CD4-positive, alpha-beta T cell treated with Interleukin-4 for 1 hour (primary cell): ENCODE results near the gene CTF1.

ENCODE experiments used
- DNase-seq, 2 donors: peaks; one replicate each; pipeline ENCODE4 v3.0.0-alpha.2; 2020 to 2022

Gene CTF1

GRCh38 chr16:30910427-30911029 lies 14.1 kb downstream of the CTF1 start:
- no peak for DNase-seq

- DNase-seq, result no peak
Observed at GRCh38 chr16:30912794-30913412, 16.5 kb downstream of the CTF1 start.

- no peak for DNase-seq
Observed at GRCh38 chr16:30914830-30915229, 18.4 kb downstream of the CTF1 start.

GRCh38 chr16:30918614-30919013 lies 22.2 kb downstream of the CTF1 start:
- no peak for DNase-seq

GRCh38 chr16:30920891-30921290 lies 24.5 kb downstream of the CTF1 start:
- DNase-seq, result no peak

GRCh38 chr16:30921459-30921747 lies 25.0 kb downstream of the CTF1 start:
- DNase-seq, result no peak

- DNase-seq, result peak; percentile 87 to 90
Observed at GRCh38 chr16:30921748-30922419, 25.5 kb downstream of the CTF1 start.

GRCh38 chr16:30922420-30922959 lies 26.1 kb downstream of the CTF1 start:
- DNase-seq, result peak; percentile 100

GRCh38 chr16:30922960-30923535 lies 26.6 kb downstream of the CTF1 start:
- DNase-seq, result peak; percentile 98

- no peak for DNase-seq
Observed at GRCh38 chr16:30923554-30924075, 27.2 kb downstream of the CTF1 start, which contains the start of gene FBXL19. TSS of gene FBXL19 (plus strand) at chr16:30923572. CDS start at chr16:30925755, 2,183 bp downstream.

GRCh38 chr16:30924076-30924912 lies 27.9 kb downstream of the CTF1 start:
- DNase-seq, result no peak

- no peak for DNase-seq
Observed at GRCh38 chr16:30924913-30925631, 28.7 kb downstream of the CTF1 start.

GRCh38 chr16:30925632-30925987 lies 29.2 kb downstream of the CTF1 start:
- DNase-seq, result no peak

GRCh38 chr16:30925995-30926811 lies 29.8 kb downstream of the CTF1 start:
- DNase-seq, result no peak

GRCh38 chr16:30926937-30927788 lies 30.7 kb downstream of the CTF1 start:
- no peak for DNase-seq

- peak; percentile 47 to 59 for DNase-seq
Observed at GRCh38 chr16:30927789-30928378, 31.5 kb downstream of the CTF1 start.

GRCh38 chr16:30928390-30928789 lies 32.0 kb downstream of the CTF1 start:
- DNase-seq, result no peak

- no peak for DNase-seq
Observed at GRCh38 chr16:30929167-30929566, 32.8 kb downstream of the CTF1 start.

GRCh38 chr16:30930160-30930571 lies 33.8 kb downstream of the CTF1 start:
- DNase-seq, result no peak
